ENCODE measurements around the gene LRRFIP2. TPM values are rescaled to one million over a fixed set of nuclear protein-coding genes. Genes with fewer than 3 reads are reported as not detected.
"Not testable (repeated sequence)": the region's sequence is repeated elsewhere in the genome, so short reads cannot be mapped to it uniquely, and the experiment has no call there.

The LRRFIP2 gene
- polyA plus RNA-seq, 1 donor, result 40.3 TPM

DNA sequence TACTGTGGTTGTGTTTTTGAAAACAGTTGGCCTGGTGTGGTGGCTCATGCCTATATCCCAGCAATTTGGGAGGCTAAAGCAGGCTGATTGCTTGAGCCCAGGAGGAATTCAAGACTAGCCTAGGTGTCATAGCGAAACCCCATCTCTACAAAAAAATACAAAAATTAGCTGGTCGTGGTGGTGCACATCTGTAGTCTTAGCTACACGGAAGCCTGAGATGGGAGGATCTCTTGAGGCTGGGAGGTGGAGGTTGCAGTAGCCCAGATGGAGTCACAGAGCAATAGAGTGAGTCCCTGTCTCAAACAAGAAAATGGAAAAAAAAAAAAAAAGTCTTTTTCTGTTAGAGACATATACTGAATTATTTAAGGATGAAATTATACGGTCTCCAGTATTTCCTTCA is 14.7 kb upstream of the LRRFIP2 start:
- no peak for DNase-seq

DNA sequence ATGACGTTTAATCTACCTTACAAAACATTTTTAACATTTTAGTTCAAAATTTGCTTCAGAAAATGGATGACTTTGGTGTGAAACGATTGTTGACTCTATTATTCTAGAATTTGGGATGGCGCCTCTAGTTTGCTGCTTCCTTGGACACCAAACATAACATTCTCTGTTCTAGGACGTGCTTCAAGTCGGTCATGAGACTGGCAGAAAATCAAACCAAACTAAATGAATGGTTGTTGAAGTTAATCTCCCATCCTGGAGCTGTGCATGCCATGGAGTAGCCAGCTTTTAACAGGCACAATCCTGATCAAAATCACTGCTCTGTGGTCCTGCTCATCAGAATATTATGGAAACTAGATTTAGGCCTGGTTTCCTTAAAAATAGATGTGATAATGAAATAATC is 9.6 kb upstream of the LRRFIP2 start:
- DNase-seq, result no peak

DNA sequence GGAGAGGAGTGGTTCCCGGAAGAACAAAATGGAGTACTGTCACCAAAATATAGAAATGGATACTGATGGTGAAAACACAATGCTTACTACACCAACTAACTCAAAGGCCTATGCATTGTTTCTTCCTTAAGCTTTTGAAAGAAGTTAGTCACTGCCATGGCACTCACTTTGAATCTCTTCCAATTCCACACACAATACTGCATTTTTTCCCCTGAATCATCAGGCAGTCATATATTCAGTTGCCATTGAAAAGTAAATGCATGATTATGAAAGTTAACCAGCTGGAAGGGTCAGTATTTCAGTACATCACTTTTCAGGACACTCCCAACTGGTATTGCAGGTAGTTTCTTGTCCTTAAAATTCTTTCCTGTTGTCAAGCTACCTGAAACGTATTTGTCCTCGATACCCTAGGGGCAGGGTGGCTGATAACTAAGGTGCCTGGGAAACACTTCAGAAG is 9.0 kb upstream of the LRRFIP2 start:
- no peak for DNase-seq

DNA sequence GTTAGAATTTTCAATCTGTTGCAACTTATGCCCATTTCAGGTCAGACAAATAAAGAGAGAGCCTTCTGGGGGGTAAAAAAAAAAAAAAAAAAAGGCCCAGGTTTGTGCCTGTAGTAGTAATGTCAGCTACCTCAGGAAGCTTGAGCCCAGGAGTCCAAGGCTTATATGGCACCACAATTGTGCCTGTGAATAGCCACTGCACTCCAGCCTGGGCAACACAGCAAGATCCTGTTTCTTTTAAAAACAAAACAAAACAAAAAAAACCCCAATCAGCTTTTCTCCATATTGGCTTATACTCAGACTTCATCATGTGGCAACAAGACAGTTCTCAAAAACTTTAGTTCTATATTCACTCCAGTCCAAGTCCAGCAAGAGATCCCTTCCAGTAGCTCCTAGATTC is 8.4 kb upstream of the LRRFIP2 start:
- DNase-seq, result no peak

DNA sequence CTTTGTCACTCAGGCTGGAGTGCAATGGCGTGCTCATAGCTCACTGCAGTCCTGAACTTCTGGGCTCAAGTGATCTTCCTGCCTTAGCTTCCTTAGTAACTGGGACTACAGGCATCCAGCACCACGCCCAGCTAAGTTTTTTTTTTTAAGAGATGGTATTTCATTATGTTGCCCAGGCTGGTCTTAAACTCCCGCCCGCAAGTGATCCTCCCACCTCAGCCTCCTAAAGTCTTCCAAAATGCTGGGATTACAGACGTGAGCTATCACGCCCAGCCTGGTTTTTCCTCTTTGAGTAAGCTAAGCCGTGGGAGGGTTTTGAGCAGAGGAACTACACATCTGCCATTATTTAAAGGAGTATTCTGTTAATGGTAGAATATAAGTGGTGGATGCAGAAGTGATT is 7.4 kb upstream of the LRRFIP2 start:
- DNase-seq, result no peak

DNA sequence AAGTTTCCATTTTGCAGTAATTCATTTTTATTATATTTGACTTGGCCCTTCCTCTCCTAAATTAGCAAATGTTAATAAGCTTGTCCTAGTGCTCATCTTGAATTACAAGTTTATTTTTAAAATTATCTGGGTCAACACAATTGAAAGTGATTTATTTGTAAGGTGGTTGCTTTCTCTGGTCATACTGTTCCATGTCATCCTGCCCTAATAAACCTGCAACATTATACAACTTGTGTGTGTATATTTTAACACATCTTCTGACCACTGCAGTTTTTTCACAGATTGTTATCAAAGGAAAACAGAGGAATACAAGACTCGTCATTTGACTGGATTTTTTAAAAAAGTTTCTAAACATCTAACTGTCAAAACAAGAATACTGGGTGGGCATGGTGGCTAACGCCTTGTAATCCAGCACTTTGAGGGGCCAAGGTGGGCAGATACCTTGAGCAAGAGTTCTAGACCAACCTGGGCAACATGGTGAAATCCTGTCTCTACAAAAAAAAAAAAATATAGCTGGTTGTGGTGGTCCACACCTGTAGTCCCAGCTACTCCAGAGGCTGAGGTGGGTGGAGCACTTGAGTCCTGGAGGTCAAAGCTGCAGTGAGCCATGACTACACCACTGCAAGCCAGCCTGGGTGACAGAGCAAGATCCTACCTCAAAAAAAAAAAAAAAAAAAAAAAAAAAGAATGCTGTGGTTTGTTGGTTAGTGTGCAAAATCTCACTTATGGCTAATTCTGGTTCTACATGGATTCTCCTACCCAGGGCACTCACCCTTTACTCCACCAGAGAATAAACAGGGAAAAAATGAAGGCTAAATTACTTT is 5.0 kb upstream of the LRRFIP2 start:
- no peak for DNase-seq

DNA sequence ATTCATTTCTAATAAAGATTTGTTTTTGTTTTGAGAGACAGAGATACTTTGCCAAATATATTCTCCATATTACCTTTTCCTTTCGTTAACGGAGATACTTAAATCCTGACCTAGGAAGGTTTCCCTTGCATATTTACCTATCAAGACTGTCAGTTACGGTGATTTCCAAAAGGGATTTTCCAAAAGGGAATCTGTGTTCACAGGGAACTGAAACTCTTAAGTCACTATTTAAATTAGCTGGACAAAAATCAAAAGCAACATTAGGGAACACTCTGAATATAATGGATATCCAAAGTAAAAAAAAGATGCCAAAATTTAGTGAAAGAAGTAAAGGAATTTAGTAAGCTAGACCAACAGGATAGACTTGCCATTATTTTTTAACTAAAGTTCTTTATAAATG is 576 bp downstream of the LRRFIP2 start:
- no peak for DNase-seq

- DNase-seq, result no peak
Observed at GRCh38 chr3:37171144-37171543, 3.2 kb downstream of the LRRFIP2 start.

GRCh38 chr3:37170513-37170912 is 3.9 kb downstream of the LRRFIP2 start:
- DNase-seq, result no peak

GRCh38 chr3:37170060-37170459 is 4.3 kb downstream of the LRRFIP2 start:
- no peak for DNase-seq

DNA sequence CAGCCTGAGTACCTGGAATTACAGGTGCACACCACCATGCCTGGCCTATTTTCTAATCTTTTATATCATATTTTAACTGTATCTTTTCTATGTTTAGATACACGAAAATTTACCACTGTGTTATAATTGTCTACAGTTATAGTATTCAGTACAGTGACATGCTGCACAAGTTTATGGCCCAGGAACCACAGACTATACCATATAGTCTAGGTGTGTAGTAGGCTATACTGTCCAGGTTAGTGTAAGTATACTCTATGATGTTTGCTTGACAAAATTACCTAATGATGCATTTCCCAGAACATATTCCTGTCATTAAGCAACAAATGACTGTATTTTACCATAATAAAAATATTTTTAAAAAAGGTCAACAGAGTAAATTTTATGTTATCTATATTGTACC is 5.5 kb downstream of the LRRFIP2 start:
- no peak for DNase-seq

- no peak for DNase-seq
Observed at GRCh38 chr3:37163262-37164015, 10.9 kb downstream of the LRRFIP2 start.

DNA sequence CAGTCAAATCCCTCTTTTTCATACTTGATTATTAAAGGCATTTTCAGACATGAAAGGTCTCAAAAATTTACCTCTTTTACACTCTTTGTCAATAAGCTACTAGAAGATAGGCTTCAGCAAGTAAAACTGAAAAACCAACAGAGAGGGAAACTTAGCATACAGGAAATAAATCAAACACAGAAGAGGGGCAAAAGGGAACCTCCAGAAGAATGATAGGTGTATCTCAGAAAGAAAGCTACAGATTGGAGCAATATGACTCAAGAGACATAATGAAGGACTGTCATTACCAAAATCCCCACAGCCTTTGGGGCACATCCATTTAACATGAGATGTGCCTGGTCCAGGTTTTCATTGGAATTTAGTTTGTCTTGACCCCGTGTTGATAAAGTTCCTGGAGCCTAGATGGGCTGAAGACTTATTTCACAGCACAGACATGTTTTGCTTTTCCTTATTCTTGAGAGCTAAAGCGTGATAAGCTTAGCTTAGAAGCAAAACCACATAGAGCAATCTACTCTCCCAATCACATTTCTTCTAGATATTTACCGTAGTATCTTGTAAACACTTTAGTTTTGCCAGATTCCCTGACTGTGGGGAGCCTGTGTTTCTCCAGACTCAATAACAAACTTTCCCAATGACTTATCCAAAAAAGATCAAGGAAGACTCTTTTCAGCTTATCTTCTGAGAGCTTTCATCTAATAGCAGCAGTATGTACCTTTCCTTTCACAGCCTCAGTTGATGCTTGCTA is 11.7 kb downstream of the LRRFIP2 start:
- DNase-seq, result no peak

- DNase-seq, result no peak
Observed at GRCh38 chr3:37161351-37161750, 13.0 kb downstream of the LRRFIP2 start.

- no peak for DNase-seq
Observed at GRCh38 chr3:37155782-37156181, 18.6 kb downstream of the LRRFIP2 start.

DNA sequence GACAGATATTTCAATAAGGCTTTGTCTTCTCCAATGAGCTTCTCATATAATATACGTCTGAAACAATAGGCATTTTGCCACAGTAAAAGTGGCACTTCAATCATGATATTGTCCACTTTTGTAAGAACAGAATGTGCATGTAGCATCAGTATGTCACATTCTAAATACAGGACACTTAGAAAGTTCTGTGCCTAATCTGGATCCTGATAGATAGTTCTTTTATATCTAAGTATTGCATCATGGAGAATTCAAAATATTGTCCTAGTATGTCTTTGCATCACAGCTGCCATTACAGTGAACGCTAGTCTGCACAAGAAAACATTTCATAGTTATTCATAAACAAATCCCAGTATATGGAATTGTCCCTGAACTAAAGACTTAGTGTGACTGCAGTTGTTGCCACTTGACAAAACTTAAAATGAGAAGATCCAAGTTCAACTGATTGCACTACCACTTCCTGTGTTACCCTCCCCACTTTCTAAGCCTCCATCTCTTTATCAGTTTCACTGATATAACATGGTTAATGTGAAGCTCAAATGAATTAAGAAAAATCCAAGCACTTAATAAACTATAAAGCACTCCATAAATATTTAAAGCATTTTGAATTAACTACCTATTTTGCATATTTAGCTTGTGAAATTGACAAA is 19.6 kb downstream of the LRRFIP2 start:
- no peak for DNase-seq

DNA sequence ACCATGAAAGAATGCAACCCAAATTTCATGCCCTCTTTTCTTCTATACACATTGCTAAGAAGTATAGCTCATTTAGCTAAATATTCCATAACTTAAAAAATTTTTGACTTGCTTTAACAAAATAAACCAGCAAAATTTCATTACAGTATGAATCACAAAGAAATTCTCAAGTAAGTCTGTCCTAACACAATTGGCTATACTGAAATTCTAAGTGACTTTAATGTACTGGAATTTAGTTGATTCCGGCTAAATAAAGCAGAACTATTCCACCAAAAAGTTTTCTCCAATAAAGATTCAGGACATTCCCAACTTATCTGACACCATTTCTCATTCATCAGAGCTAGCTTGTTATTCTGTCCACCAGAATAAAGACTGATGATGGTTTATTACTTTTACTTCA is 23.8 kb downstream of the LRRFIP2 start:
- DNase-seq, result no peak

GRCh38 chr3:37149257-37149656 is 25.1 kb downstream of the LRRFIP2 start:
- no peak for DNase-seq

- DNase-seq, result no peak
Observed at GRCh38 chr3:37148208-37148607, 26.2 kb downstream of the LRRFIP2 start.

DNA sequence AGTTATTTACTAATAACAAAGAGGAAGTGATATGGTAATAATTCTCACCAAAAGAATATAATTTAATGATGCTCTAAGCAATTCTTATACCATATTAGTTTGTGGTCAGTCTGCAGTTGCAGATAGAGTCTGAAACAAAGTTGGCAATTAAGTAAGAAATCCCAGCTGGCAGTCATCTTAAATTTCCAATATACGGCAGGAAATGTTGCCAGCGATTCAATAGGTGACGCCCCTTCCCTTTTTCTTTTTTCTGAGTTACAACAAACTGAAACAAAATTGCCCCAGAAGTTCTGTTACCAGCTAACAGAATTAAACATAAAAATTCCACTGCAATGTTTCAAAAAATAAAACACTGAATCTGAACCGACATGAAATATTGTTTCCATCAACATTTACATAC is 26.7 kb downstream of the LRRFIP2 start:
- DNase-seq, result peak; percentile 17

- DNase-seq, result not testable (repeated sequence)
Observed at GRCh38 chr3:37146927-37147326, 27.5 kb downstream of the LRRFIP2 start.

DNA sequence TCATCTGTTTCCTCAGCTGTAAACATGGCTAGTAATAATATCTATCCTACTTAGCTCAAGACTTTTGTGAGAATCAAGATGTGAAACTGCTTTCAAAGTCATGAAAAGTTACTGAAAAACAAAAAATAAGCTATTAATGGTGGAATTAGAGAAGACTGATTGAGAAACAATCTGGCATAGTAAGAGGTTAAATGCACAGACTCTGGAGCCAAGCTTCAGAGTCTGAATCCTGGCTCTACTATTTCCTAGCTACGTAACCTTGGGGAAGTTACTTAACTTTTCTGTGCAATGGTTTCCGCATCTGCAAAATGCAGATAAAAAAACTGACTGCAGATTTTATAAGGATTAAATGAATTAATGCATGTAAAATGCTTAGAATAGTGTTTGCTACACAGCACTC is 28.8 kb downstream of the LRRFIP2 start:
- DNase-seq, result peak; percentile 28

- DNase-seq, result peak; percentile 4
Observed at GRCh38 chr3:37144806-37145205, 29.6 kb downstream of the LRRFIP2 start.
